SK-N-SH (cell line): ENCODE measurements around the gene GDPD4.

Source experiments
- CTCF ChIP-seq: fragments of 200-600 bp; sonication (generic); IDR thresholded peaks from 2 replicates; pipeline ENCODE4 v1.6.1; 2017; ENCODE audit warnings: antibody characterized with exemption, mild to moderate bottlenecking, moderate library complexity
- EP300 ChIP-seq, 2 experiments: IDR thresholded peaks; 2 replicates each; pipeline versions ENCODE4 v1.4.0 to v1.6.1; 2012; ENCODE audit warnings: borderline replicate concordance in 1 of 2, low read depth in 1 of 2, low read length in 1 of 2
- JUND ChIP-seq: IDR thresholded peaks from 2 replicates; pipeline ENCODE4 v1.4.0; 2012
- MAX ChIP-seq: IDR thresholded peaks from 2 replicates; pipeline ENCODE4 v1.4.0; 2012; ENCODE audit warnings: low read depth
- POLR2AphosphoS5 ChIP-seq: IDR thresholded peaks from 2 replicates; pipeline ENCODE4 v1.6.1; 2012; ENCODE audit warnings: low read depth, low read length
- REST ChIP-seq: IDR thresholded peaks from 2 replicates; pipeline ENCODE4 v1.6.1; 2012; ENCODE audit warnings: mild to moderate bottlenecking, low read depth, low read length, moderate library complexity
- RFX5 ChIP-seq: IDR thresholded peaks from 2 replicates; pipeline ENCODE4 v1.6.1; 2012; ENCODE audit warnings: mild to moderate bottlenecking, improper control_type of control experiment, low read length
- TAF1 ChIP-seq: IDR thresholded peaks from 2 replicates; pipeline ENCODE4 v1.6.1; 2012; ENCODE audit warnings: low read depth, mild to moderate bottlenecking, low read length, moderate library complexity, borderline replicate concordance
- TCF12 ChIP-seq: IDR thresholded peaks from 2 replicates; pipeline ENCODE4 v1.4.0; 2012

GRCh38 chr11:77191429-77191822, 110.1 kb downstream of the GDPD4 start:
- no peak for TF ChIP-seq TCF12
- TF ChIP-seq CTCF: no peak
- TF ChIP-seq RFX5: no peak
- no peak for TF ChIP-seq EP300 (IDR thresholded peaks at IDR 0.05; ENCODE audit: borderline replicate concordance in 1 of 2, low read depth in 1 of 2, low read length in 1 of 2)
- TF ChIP-seq TAF1: no peak
- TF ChIP-seq MAX: no peak
- TF ChIP-seq REST: no peak
- TF ChIP-seq JUND: no peak
- no peak for TF ChIP-seq POLR2AphosphoS5
